A172 (cell line): ENCODE data around the gene MNX1. TPM values are rescaled to one million over a fixed set of nuclear protein-coding genes. Genes with fewer than 3 reads are reported as not detected.

Experiments
- DNase-seq: peaks from one replicate; pipeline ENCODE4 v3.0.0-alpha.2; 2015; ENCODE audit warnings: low spot score
- total RNA-seq: library from RNA; depleted of rRNA; stranded (reverse); fragments of >200 nt; shearing (Covaris generic); gene quantifications from 2 replicates; pipeline ENCODE4 v1.2.3, GENCODE V29; 2014

MNX1 gene
- total RNA-seq, 1 experiment from 2014 or later = 0.90 TPM

DNA sequence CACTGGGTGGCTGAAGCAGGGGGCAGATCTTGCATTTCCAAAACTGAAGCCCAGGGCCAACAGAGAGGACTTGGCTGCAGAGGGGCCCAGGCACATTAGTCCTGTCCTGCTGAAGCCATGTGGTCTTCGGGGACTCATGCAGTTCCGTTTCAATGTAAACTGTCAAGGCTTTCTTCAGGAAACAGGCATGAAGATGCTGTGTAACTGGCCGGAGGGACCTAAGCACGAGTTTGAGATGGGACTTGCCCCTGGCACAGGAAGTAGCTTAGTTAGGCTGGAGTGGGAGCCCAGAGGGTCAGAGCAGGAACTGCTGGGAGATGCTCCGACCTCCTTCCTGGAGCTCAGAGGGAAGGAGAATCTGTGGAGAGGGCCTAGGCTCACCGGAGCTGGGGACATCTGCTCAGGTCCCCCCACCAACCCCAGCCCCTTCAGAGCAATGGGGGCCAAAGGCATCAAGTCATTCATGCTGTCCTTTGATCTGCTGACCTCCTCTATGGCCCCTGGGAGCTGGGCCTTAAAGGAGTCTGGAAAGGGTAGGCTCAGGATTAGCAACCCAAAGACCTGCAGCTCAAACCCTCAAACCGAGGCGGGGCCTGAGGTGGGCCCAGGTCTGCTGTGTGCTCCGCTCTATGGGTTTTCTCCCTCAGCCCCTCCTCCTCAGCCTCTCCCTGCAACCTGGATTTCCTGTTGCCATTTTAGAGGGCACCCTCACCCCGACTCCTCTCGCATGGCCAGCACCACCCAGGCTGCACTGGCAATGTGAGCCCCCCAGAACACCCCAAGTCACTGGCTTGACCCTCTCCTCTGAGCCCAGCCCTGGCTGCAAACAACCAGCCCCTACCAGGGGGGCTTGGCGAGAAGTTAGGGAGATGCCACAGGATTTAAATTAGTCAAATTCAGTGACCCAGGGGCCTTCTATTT, 4.4 kb upstream of the MNX1 start:
- DNase-seq = no peak

DNA sequence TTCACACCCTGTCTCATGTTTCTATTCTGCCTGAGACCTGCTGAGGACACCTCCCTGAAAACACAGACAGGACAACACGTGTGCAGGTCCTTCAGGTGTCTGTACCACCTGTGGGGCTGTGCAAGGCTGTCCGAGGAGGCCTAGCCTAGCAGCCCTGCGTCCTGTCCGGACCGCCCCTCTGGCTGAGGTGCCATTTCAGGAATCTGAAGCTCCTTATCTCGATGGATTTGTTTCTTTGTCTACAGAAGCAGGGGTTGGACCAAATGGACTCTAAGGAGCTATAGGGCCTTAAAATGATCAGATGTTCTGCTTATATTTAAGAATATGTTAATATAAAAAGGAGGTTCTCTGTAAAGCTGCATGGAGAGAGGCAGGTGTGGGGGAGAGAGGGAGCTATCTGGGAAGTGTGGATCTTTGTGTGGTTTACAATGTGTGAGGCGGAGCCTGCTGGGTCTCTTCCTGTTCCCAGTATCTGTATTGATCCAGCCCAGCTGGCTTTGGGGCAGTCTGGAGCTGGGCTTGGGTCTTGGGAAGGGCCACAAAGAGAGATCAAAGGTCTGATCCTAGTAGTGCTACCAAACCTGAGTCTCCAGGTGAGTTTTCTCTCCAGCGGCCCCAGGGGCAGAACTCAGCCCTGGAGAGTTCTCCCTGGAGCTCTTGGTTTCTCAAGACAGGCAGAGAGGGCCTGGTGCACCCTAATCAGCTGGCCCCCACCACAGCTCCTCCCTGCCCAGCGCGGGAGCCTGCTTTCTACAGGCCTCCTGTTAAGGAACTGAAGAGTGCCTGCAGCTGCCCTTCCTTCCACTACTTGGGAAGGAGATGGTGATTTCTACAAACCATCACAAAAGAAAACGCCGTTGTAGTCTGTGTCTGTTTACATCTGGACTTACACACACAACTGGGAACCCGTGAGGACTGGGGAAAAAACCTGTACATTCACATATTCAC, 3.4 kb upstream of the MNX1 start:
- no peak for DNase-seq

DNA sequence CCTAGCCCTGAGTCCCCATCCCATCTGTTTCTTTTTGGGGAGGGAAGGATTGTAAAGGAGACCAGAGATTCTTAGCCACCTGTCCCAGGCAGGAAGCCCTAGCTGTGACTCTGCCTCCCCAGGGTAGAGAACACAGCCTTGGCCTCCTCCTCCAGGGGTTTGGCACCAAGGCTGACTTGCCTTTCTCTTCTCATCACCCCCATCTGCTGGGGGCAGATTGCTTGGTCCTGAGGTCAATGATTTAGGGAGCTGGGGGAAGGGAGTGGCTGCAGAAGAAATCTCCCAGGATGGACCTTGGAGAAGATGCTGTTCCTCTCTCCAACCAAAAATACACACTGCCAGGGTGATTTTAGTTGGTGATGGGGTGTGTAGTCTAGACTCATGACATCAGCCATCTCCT, 2.6 kb upstream of the MNX1 start:
- DNase-seq = no peak

DNA sequence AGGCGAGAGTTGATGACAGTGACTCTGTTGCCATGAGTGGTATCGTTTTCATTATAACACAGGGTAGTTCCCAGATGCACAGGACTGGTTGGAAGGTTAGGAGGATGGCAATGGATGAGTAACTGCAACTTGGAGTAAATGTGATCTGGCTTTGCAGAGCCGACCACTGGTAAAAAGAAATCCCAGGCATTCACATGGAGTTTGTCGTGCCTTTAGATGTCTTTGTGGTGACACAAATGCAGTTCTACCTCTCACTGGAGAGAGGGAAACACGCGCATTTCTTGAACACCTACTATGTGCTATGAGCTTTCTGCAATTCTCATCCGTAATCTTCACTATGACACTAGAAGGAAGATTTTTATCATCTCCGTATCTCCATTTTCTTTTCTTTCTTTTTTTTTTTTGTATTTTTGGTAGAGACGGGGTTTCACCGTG, 1.7 kb upstream of the MNX1 start:
- DNase-seq = no peak

DNA sequence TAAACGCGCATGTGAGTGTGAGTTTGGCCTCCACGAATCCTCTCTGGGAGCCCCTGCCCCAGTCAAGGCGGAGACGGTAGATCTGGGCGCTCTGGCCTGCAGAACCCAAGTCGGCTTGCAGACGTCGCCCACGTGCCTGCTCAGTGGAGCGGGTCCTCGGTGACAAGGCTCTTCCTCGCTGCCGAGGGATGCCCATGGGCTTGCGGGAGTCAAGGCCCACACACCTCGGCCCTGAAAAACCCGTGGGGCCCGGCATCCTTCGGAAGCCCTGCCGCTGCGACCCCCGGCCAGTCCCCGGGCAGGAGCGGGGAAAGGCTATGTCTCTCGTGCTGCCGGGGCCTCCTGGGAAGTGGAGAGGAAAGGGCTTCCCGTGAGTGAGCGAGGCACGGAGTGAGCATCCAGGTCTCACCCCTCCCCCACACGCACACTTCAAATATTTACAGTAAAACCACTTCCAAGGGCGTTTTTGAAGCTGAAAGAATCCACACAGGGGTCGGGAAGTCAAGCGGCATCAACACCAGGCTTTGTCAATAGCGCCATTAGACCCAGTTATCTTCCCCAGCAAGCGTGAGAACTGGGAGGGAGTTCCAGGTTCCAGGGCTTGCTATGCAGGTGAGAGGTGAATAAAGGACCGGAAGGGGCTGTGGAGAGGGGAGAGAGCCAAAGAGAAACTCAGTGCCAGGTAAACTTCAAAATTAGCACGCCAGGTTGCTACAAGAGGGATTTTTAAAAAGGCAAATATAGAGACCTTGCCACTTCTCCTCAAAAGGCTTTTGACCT, 1.1 kb upstream of the MNX1 start:
- no peak for DNase-seq

DNA sequence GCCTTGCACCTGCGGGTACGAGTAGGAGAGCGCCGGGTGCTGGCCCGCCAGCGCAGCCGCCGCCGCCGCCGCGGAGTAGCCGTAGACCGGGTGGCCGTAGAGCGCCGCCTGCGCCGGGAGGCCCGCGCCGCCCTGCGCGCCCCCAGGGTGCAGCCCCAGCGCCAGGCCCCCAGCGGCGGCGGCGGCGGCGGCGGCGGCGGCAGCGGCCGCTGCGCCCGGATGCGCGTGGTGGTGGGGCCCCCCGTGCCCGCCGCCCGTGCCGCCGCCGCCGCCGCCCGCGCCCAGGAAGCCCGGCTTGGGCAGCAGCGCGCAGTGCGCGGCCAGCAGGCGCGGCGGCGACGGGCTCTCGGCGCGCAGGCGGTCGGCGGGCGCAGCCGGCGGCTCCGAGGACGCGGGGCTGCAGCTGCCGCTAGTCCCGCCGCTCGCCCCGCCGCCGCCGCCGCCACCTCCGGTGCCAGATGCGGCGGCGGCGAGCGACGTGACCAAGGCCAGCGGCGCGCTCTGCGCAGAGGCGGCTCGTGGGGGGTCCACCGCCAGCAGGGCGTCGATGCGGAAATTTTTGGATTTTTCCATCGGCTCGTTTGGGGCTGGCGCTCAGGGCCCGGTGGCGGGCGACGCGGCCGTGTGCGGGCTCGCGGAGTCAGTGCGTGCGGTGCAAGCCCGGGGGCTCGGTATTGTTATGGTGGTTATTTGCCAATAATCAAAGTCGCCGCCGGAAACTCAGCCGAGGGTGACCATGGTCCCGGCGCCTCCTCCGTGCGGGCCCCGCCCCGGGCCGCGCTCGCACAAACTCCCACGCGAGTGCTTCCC, 480 bp downstream of the MNX1 start:
- DNase-seq = no peak

DNA sequence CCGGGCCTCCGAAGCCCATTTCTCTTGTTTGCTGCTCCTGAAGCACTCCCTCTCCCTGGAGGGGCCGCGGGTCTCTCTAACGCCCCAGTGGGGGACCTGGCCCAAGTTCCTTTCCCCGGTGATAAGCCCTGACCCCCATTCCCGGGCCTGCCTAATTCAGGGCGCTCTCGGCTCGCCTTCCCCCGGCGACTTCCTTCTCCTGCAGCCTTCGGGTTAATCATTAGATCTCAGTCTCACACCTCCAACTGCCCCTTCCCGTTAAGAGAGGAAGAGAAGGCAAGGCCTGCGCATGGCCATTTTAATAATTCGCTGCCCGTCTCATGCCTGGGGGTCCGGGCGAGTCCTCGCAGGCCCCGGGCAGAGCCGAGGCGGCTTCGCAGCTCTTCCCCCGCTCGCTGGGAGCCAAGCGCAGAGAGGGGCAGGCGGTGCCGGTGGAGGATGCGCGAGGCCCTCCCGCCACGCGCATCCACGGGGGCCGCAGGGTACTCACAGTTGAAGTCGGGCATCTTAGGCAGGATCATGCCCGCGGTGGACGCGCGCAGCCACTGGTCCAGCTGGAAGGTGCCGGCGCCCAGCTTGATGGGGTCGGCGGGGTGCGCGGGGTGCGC, 1.2 kb downstream of the MNX1 start:
- no peak for DNase-seq

DNA sequence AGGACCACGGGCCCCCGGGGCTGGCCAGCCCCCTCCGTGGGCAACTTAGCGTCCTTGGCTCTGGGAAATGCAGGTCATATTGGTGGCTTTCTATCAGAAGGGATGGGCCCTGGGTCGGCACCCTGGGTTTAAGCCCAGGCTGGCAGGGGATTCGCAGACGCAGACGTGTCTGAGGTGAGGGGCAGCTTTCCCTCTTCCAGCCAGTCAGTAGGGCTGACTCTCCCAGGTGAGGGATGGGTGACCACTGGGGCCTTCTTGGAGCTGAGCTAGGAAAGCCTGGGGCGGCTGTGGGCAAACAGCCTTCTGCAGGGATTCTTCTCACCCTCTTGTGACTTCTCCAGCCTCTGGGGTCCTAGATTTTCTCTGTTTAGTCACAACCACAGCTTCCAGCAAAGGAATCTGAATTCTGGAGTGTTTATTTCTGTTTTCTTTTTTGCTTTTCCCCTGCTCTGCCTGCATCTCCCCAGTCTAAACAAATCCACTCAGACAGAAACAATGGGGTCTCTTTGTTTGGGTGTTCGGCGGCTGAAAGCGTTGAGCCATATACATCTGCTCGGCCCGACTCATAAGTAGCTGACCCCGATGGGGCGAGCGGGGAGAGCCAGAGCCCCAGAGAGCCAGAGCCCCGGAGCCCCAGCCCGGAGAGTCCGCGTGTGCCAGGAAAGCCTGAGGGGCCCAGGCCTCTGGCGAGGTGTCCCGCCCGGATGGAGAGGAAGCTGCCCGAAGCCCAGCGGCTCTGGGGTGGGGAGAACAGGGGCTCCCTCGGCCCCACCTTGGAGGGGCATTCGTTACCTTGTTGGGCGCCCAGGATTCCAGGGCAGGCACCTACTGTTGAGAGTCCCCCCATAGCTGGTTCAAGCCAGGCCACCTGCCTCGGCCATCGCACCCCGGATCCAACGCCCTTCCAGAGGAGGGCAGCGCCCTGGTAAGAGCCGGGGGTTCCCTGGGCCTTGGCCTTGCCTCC, 2.0 kb downstream of the MNX1 start:
- DNase-seq = no peak

DNA sequence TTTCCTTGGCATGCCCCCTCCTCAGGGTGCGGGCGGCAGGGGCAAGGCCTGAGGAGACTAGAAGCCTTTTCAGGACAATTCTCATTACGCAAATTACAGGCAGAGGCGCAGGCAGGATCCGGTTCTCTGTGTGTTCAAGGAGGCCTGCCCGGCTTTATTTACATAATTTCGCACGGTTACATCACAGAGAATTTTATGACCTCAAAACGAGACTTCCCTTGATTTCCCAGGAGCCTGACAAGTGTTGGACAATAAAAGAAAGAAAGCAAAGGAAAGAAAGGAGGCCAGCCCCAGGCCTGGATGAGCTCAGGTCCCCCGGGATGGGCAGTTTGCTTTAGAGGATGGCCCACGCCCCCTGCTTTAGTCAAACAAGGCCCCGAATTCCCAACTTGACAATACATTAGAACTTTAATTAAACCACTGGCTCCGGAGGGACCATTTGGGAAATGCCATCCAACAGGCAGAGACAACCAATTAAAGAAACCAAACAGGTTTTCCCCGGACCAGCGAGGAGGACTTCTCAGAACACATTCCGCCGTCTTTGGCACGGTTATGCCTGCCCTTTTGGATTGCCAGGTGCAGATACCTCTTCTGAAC, 2.9 kb downstream of the MNX1 start:
- DNase-seq = no peak

DNA sequence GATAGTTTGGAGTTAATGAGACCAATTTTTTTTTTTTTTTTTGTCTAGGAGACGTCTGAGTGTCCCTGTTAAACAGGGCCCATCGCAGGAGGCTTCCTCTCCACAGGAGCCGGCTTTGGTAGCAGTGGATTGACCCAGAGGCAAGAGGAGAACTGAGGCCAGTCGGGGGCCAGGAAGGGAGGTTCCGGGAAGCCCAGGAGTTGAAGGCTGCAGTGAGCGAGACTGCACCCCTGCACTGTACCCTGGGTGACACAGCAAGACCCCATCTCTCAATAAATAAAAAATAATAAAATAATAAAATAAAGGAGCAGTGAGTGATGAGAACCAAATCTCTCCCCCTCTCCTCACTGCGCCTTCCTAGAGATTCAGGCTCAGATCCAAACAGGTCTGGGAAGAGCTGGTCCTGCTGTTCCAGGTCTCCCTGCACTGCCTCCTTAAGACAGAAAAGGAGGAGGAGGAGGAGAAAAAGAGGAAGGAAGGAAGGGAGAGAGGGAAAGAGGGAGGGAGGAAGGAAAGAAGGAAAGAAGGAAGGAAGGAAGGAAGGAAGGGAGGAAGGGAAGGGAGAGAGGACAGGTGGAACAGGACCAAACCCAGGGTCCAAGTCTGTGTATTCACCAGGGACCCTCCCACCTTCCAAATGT, 3.5 kb downstream of the MNX1 start:
- DNase-seq = no peak

DNA sequence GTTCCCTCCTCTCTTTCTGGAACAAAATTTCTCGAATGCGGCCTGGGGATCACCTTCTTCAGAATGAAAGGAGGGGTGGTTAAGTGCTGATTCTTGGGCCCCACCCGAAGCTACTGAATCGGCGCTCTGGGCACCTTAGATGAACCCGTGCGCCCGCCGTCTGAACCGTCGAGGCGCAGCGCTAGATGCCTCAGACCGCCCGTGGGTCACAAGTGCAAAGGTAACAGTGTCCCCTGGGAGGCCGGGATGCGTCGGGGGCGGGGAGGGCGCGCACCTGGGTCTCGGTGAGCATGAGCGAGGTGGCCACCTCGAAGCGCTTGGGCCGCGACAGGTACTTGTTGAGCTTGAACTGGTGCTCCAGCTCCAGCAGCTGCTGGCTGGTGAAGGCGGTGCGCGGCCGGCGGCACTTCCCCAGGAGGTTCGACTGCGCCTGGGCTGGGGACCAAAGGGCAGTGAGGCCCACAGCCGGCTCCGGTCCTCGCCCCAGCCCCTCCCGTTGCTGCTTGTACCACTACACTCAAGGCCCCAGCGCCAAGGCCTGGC, 4.2 kb downstream of the MNX1 start:
- no peak for DNase-seq

DNA sequence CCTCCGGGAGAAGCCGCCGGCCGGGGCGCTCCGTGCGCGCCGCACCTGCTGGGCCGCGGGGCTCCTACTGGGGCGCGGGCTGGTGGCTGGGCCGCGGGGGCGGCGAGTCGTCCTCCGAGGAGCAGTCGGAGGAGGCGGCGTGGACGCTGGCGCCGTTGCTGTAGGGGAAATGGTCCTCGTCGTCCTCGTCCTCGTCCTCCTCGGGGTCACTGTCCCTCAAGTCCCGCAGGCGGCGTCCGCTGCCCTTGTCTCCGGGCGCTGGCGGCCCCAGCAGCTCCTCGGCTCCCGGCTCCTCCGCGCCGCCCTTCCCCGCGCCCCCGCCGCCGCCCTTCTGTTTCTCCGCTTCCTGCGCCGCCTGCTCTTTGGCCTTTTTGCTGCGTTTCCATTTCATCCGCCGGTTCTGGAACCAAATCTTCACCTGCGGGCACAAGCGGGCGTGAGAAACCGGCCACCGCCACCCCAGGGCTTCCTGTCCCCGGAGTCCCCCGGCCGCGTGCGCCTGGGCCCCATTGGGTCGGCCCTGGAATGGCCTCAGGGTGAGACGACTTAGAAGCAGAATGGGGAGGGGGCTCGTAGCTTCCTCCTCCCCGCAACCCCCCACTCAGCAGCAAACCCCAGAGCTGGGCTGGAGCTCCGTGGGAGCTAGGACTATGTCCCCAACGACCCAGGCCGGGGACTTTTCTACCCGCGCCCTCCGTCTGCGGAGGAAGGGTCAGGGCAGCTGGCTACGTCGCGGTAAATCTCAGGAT, 4.8 kb downstream of the MNX1 start:
- no peak for DNase-seq

DNA sequence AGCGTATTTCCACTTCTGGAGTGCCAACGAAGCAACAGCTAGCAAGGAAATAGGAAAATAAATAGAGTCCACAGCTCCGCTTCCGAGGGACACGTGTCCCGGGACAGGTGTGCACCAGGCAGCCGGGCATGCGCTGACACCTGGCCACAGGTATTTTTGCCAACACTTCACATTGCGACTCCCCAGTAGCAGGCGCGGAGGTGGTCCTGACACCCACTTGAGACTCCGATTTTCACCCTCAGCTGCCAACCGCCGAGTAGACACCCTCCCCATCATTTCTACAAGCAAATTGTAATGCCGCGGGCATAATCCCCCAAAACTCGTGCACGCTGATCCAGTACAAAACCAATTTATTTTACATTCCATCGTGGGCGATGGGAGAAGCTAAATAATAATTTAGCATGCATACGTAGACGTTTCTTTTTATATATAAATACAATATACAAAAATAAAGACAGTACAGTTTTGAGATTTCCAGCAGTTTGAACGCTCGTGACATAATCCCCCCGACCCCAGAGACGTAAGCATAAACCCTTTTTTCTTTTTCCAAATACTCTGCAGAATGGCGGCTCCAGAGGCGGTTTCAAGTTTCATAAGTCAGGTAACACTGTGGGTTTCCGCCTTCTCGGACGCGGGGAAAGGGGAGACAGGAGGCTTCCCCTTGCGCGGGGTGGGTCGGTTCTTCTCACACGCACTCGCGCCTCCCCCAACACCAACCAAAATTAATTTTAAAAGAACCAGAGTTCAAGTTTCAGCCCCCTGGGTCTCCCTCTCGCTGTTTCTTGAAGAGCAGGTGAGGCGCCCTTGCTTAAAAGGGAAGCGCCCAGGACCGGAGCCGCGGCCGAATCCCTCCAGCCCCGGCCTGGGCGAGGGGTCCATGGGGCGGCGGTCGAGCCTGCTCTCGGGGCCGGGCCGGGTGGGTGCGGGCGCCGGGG, 5.7 kb downstream of the MNX1 start:
- DNase-seq = no peak

DNA sequence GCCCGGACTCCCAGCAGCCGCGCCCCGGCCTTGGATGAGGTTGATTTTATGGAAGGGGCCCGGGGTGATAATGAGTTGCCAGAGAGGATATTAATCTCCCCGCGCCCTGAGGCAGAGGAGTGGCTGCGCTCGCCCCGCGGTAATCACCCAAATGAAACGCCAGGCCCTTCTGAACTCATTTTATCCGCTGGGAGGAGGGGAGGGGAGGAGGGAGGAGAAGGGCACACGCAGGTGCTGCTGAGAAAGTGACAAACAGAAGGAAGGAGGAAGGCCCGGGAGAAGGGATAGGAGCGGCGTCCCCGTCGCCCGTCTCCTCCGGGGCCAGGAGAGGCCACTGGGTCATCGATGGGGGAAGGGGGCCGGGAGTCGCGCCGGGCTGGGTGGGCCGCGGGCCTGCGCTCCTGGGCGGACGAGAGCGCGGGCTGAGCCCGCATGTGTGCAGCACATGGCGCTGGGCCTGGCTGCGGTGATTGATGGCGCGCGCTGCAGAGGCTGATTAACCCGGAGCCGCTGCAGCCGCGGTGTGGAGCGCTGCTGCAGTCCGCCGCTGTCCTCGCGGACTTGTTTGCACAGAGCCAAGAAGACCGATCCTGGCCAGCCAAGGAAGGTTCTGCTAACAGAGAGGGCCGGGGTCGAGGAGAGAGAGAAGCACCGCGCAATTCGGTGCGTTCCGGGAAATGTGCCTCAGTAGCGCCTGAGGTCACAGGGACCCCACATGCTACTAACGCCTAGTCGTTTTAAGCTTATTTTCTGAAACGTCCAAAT, 6.5 kb downstream of the MNX1 start:
- DNase-seq = no peak

DNA sequence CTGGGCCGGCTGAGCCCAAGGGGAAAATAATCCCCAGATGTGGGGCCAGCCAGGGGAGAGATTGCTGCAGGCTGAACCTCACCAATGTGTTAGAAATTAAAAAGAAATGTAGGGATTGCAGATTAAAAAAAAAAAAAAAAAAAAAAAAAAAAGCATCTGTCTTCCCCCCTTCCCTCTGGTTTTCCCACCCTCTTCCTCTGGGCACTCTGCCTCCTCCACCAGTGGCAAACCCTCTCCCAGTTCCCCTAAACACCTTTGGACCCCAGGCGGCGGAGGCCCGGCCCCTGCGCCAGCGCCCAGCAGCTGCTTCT, 7.1 kb downstream of the MNX1 start:
- DNase-seq = no peak
